Activated naive CD4-positive, alpha-beta T cell (primary cell): ENCODE measurements around the gene FAM20C.
"Not testable (repeated sequence)": the region's sequence is repeated elsewhere in the genome, so short reads cannot be mapped to it uniquely, and the experiment has no call there.

Source experiments
- DNase-seq, 4 experiments: peaks; one replicate each; lab custom pipeline; 2025; lab: John Stamatoyannopoulos, UW

Gene FAM20C

DNA sequence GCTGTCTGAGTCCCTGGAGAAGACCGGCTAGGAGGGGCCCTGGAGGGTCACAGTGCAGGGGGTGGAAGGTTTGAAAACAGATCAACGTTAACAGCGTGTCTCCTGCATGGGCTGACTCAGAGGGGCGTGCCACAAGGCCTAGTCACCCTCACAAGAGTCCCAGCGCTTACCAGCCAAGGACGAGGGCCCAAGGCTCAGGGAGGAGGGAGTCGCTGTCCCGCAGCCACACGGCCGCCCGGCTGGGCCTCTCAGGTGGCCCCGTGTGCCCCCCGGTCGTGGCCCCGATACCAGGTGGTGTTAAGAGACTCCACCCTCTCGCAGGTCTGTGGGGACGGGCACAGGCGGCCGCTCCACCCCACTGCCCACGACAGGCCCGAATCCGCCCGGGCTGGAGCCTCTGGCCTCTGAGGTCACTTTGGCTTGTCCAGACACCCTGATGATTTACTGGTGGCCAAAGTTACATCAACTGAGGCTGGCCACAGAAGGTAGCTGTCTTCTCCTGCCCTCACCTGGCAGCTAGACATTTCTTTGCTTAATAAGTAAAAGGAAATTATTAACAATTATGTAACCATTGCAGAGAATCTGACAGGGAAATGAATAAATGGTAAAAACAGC, 34.0 kb downstream of the FAM20C start:
- no peak for DNase-seq

DNA sequence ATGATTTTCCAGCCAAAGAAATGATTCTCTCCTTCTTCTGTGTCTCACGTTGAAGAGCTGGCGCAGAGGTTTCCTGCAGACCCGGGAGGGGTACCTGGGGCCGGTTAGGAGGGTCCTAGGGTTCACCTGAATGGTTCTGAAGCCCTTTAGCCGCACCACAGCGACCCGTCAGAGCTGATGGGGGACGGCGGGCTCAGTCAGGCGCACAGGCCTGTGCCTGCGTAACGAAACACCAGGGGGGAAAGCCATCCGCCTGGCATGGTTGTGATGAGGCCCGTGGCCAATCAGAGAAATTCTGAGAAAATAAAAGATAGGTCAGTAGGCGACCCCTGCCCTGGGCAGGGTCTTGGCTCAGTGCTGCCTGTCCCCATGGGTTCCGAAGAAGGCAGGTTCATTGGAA, 35.6 kb downstream of the FAM20C start:
- DNase-seq: no peak

DNA sequence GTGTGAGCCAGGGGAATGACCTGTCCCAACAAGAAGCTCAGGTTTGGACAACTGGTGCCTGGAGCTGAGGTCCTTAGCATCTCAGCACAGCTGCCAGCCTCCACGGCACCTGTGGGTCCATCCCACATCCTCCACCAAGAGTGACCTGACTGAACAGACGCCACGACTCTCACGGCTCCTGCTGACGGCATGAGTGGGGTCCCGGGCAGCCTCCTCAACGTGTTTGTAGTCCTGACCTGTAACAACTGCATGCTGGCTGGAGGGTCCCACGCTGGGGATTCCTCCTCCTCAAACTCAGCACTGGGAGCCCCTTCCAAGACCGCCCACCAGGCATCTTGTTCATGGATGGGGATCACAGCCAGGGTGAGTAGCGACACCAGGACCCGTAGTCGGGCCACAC, 36.2 kb downstream of the FAM20C start:
- no peak for DNase-seq

DNA sequence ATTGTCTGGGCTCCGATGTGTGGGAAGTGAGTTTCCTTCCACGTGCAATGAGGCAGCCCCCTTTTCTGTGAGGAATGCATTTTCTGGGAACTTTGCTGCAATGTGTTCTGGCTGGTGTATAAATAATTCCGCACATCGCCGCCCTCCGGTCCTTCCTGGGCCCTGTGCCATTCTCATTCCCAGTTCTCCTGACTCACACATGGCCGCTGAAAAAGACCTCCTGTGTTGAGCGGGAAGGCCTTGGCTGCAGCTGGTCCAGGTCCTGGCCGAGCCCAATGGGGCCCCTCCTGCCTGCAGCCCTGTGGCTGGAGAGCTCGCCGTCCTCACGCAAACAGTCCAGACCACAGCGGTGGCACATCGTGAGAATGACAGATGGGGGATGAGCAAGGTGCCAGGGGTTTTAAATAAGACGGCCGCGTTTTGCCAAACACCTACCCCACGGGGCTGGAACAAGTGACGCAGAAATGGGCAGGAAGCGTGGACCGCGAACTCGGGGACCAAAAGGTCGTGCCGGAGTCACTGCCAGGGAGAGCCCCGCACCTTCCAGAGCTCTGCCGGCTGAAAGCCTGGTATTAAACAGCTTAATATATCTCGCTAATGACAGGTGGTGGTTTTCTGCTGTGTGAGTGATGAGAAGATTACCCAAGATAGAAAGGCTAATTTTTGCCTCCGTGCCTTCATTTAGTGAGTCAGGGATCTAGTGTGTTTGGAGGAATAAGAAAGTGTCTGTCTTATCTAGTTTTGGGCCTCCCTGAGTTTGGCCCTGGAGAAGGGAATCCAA, 37.0 kb downstream of the FAM20C start:
- DNase-seq: no peak

DNA sequence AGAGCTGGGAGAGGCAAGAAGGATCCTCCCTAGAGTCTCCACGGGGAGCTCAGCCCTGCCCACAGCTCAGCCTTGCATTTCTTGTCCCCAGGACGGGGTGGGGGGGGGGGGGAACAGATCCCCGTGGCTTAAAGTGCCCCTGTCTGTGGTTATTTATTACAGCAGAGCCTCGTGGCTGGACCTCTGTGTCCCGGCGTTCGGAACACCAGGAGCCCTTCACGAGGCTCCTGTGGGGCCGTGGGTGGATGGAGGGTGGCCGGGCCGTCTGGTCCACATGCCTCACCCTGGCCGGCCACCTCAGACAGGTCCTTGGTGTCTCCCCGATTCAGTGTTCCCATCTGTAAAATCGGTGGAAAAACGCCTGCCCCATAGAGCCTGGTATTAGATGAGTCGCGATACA, 37.9 kb downstream of the FAM20C start:
- DNase-seq: no peak

DNA sequence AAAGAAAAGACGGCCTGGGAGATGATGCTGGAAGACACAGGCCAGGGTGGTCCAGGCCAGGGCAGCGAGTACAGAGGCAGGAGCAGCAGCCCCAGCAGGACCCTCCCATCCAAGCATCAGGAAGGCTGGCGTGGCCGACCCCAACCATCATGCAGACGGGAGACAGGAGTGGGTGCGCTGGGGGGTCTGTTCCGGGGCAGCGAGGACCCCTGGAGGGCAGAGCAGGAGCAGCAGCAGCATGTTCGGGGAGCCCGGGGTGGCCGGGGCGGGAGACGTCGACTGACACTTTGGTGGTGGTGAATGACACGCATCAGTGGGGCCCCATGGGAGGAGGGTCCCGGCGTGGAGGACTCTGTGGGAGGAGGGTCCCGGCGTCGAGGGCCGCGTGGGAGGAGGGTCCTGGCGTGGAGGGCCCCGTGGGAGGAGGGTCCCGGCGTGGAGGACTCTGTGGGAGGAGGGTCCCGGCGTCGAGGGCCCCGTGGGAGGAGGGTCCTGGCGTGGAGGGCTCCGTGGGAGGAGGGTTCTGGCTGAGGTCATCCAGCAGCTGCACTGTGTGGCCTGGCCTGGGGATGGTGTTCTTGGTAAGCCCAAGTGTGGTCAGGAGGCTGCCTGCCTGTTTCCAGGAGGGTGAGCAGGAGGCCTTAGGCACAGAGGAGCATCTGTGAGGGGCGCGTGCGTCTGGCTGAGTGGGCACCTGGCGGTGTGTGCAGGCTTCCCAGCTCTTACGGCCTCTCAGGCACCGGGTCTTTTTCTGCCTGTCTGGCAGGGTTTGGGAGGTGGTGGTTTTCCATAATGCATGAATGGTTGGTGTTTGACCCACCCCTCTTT, 38.9 kb downstream of the FAM20C start:
- no peak for DNase-seq

DNA sequence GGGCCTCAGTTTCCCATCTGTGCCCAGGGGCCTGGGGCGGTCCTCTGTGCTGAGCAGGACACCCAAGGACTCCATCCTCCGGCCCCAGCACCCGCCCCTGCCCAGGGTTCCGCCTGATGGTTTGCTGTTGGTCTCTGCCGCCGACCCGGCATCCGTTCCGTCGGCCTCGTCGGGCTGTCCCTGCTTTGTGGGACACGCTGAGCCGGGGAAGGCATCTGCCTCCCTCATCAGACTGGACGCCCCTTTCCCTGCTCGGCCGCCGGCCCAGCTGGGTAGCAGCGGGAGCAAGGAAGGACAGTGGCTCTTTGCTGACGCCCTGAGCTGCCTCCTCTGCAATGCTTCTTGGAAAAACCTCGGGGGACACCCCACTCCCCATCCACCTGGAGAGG, 39.5 kb downstream of the FAM20C start:
- DNase-seq: no peak

DNA sequence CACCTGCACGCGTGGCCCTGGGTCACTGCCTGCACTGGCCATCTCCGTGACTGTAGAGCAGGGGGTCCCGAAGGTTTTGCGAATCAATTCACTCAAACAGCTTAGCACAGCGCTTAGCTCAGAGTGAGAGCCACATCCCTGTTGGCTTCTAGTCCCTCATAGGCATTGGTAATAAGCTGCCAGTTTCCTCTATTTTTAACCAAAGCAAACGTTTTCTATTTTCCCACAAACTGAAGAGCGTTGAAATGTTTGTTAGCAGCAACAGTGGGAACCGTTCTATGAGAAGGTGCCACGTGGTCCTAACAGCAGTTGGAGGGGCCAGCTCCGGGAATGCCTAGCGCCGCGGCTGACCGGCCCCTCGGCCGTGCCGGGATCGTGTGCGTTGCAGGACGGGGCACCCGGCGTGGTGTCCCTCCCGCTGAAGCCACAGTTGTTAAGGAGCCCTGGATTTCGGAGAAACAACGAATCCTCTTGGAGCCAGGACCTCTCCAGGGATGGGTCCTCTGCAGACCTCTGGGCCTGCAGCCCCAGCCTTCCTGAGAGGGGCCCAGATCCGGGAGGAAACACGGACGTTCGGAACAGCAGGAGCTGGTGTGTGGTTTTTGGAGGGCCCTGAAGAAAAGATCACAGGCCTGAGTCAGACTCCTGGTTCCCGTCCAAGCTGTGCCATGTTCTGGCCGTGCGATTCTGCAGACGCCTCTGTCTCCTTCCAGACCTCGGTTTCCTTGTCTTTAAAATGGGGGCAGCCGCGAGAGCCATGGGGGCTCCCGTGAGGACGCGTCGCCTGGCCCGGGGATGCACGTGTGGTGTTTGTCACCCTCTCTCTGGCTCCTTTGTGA, 40.3 kb downstream of the FAM20C start:
- DNase-seq: no peak

DNA sequence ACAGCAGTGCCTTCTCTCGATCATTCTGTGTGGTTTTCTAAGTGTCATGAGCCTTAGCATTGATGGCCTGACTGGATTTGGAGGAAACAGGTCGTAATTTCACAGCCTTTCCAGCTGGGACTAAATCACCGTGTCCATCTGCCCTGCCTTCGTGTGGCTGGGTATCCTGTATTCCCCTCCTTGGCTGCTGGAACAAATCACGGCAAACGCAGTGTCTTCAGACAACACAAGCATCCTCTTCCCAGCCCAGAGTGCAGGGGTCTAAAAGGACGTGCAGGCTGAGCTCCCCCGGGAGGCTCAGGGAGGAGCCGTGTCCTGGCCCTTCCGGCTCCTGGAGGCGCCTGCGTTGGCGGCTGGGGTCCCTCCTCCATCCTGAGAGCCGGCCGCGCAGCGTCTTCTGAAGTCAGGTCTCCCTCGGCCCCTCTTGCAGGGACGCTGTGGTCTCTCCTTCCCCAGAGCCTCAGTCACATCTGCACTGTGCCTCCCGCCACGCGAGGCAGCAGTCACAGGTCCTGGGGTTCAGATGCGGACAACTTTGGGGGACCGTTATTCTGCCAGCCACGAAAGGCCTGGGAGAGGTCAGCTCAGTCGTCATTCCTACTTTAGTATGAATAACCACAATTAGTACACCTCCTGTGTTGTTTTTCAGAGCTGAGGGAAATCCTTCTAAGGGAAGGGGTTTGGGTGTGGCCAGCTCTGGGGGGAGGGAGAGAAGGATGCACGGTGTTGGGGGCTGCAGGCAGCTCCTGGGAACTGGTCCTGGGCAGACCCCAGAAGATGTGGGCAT, 41.1 kb downstream of the FAM20C start:
- DNase-seq: no peak

DNA sequence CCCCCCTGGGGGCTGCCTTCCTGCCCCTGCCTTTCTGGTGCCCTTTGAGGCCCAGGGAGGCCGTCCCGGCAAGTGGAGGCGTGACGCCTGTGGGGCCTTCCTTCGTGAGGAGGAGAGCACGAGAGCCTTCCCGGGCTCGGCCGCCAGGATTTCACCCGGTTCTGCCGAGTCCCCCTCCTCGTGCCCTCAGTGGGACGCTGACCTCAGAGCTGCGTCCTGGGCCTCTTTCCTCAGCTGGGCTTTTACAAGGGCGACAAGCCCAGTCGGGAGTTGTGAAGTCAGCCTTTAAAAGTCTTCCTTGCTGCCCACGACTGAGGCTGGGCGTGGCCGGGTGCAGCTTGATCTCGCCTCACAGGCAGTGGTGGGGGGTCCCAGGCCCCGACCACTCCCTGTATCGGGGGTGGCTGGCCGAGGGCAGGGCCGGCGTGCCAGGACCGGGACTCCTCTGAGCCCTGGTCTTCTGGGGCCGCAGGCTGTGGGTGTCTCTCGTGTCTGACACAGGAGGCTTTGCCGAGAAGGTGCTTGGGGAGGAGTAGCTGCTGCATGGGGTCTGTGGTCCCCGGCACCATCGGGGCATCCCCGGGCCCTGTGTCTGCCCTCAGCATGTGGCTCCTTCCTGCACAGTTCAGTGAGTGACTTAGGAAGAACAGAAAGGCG, 41.8 kb downstream of the FAM20C start:
- no peak for DNase-seq

DNA sequence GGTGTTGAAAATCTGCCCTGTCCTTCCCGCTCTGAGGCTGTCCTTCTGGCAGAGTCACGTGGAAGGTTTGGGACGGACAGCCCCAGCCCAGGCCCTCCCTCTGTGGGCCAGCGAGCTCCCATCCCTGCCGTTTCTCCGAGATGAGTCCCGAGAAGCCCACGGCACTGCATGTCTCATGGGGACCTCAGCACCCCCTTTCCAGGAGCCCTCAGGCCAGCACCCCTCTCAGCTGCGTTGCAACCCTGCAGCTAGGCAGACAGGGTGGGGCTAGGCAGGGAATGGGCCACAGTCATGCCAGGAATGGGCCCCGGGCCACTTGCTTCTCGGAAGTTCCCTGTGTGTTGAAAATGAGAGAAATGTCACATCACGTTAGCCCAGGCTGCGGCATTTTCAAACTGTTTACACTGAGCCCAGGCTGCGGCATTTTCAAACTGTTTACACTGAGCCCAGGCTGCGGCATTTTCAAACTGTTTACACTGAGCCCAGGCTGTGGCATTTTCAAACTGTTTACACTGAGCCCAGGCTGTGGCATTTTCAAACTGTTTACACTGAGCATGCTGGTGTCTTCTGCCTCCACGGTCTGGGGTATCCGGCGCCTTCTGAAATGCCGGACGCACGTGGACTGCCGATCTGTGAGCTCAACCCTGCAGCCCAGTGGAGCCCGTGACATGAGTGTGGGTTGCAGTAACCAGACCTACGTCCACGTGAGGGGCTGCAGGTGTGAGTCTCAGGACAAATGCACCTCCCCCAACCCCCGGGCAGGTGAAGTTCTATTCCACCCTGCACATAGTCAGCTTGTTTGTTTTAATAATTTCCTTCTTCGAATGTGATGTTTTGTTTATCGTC, 42.6 kb downstream of the FAM20C start:
- DNase-seq: no peak

DNA sequence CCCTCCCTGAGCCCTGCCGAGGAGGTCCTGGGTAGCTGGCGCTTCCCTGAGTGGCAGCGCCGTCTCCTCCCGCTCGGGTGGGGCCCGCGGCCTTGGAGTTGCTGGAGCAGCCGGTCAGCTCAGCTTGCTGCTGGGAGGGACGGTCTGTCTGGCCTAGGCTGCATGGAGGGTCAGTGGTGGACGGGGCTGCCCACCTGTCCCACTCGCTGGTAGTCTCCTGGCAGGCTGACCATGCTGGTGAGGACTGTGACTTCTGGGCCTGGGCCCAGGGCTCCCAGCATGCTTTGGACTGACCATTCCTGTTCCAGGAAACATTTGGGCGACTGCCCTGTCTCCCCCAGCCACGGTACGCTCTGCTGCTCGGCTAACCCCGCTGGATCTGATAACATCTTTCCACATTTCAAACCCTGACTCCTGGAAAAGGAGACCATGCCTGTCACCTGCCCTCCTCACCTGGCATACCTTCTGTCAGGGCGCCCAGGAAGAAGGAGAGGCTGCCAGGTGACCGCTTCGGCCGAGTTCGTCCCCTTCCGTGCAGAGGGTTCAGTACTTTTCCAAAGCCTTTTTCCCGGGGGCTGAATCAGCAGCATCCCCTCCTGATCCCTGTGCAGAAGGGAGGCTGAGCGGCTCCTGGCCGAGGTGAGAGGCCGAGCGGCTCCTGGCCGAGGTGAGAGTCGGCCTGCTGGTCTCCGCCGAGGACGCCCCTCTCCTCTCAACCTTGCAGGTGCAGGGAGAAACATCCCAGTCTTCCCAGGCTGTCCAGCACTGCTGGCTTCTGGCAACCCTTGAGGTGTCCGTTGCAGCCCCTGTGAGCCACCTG, 43.4 kb downstream of the FAM20C start:
- DNase-seq: no peak

DNA sequence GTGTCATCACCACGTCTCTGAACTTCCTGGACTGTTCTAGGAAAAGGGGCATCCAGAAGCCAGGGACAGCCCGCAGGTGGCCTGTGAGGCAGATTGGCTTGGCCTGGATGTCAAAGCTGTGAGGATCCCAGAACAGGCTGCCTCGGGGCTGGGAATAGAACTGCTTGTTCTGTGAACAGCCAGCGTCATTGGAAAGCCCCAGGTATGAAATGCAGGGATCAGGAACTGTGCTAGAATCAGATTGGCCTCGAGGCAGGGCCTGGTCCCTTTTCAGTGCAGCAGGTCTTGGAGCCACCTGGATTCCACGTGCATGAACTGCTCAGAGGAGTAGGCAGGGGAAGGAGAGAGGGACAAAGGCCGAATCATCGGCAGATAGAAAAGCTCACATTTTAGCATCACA, 44.6 kb downstream of the FAM20C start:
- DNase-seq: no peak

DNA sequence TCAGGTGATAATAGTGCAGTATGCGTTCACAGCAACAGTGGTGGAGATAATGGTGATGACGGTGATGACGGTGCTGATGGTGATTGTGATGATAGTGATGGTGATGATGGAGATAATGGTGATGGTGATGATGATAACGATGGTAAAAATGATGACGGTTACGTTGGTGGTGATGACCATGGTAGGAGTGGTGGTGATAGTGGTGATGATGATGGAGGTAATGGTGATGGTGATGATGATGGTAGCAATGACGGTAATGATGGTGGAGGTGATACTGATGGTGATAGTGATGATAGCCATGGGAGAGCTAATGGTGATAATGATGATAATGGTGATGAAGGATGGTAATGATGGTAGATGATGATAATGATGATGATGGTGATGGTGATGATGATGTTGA, 45.0 kb downstream of the FAM20C start:
- no peak for DNase-seq

DNA sequence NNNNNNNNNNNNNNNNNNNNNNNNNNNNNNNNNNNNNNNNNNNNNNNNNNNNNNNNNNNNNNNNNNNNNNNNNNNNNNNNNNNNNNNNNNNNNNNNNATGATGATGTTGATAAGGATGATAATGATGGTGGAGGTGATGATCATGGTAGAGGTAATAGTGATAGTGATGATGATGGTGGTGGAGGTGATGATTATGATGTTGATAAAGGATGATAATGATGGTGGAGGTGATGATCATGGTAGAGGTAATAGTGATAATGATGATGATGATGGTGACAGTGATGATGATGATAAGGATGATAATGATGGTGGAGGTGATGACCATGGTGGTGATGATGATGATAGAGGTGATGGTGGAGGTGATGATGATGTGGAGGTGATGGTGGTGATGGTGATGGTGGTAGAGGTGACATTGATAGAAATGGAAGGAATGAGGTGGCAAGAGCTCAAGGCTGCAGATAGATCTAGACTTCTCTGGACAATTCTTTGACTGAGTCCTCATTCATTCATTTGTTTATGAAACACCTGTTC, 47.8 kb downstream of the FAM20C start:
- no peak for DNase-seq

DNA sequence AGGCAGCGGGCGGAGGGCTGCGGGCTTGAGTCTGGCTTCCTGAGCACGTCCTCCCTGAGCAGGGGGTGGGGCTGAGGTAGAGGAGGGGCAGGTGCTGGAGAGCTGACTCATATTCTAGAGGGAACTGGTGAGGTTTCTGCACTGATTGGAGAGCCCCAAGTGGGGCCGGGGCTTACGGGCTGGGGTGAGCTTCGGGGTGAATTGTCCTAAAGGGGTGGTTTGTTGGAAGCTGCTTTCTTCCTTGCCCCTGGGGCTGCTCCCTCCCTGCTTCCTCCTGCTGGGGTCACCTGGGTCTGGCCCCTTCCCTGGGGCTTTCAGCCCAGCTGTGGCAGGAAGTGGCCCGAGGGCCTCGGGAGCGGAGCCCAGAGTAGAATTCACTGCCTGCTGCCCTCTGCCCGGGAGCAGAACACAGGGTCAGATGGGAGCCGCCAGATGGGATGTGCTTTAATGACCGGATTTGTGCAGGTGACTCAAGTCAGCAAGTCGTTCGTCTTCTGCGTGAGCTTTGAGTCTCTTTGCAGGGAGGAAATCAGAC, 48.6 kb downstream of the FAM20C start:
- no peak for DNase-seq

DNA sequence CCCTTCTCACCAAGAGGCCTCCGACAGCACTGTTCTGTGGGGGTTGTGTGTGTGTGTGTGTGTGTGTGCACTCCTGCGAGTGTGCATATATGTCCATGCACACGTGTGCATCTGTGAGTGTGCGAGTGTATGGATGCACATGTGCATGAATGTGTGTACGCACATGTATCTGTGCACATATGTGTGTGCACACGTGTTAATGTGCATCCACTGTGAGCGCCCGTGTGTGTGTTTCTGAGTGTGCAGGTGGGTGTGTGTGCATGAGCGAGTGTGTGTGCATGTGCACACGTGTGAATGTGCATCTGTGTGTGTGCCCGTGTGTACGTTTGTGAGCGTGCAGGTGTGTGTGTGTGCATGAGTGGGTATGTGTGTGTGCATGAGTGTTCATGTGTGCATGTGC, 49.1 kb downstream of the FAM20C start:
- DNase-seq: no peak

DNA sequence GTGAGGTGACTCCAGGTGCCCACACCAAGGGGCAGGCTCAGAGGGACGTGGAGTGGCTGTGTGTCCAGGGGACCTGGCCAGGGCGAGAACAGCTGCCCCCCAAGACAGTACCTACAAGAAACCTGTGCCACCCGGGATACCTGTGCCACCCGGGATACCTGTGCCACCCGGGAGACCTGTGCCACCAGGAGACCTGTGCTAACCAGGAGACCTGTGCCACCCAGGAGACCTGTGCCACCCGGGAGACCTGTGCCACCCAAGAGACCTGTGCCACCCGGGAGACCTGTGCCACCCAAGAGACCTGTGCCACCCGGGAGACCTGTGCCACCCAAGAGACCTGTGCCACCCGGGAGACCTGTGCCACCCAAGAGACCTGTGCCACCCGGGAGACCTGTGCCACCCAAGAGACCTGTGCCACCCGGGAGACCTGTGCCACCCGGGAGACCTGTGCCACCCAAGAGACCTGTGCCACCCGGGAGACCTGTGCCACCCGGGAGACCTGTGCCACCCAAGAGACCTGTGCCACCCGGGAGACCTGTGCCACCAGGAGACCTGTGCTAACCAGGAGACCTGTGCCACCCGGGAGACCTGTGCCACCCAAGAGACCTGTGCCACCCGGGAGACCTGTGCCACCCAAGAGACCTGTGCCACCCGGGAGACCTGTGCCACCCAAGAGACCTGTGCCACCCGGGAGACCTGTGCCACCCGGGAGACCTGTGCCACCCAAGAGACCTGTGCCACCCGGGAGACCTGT, 50.6 kb downstream of the FAM20C start:
- not testable (repeated sequence) for DNase-seq
